Measurements from ENCODE around the gene PHF10. TPM values are rescaled to one million over a fixed set of nuclear protein-coding genes. Genes with fewer than 3 reads are reported as not detected.

Gene PHF10
- total RNA-seq, 2 donors from 2014 or later = 38.4 to 62.3 TPM

- H3K27me3 ChIP-seq (replicated peaks; ENCODE audit: insufficient read depth) = no peaks in the 10 kb centered on the region
- H3K36me3 ChIP-seq = no peaks in the 10 kb centered on the region
- H3K4me3 ChIP-seq = peak overlapping the region; percentile 89
- H3K4me1 ChIP-seq (ENCODE audit: control insufficient read depth in 1 of 2, low read depth in 2 of 2) = peaks cover 22% of the 10 kb centered on the region in 2 donors
- TF ChIP-seq, protein P1, sequence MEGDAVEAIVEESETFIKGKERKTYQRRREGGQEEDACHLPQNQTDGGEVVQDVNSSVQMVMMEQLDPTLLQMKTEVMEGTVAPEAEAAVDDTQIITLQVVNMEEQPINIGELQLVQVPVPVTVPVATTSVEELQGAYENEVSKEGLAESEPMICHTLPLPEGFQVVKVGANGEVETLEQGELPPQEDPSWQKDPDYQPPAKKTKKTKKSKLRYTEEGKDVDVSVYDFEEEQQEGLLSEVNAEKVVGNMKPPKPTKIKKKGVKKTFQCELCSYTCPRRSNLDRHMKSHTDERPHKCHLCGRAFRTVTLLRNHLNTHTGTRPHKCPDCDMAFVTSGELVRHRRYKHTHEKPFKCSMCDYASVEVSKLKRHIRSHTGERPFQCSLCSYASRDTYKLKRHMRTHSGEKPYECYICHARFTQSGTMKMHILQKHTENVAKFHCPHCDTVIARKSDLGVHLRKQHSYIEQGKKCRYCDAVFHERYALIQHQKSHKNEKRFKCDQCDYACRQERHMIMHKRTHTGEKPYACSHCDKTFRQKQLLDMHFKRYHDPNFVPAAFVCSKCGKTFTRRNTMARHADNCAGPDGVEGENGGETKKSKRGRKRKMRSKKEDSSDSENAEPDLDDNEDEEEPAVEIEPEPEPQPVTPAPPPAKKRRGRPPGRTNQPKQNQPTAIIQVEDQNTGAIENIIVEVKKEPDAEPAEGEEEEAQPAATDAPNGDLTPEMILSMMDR (IDR thresholded peaks at IDR 0.05) = no peak
- H3K9me3 ChIP-seq = no peaks in the 10 kb centered on the region
- DNase-seq (ENCODE audit: low spot score) (peak; percentile 13), ATAC-seq (ENCODE audit: insufficient number of reproducible peaks, low FRiP score, low read depth) (peak; percentile 21)
- peak overlapping the region; percentile 86 to 89 for H3K27ac ChIP-seq
Observed at GRCh38 chr6:169723200-169723909, 945 bp downstream of the PHF10 start.

GRCh38 chr6:169722362-169723199 lies 1.7 kb downstream of the PHF10 start:
- Histone ChIP-seq H3K4me1 (ENCODE audit: control insufficient read depth in 1 of 2, low read depth in 2 of 2) (peaks cover 22% of the 10 kb centered on the region in 2 donors), H3K27me3 (replicated peaks; ENCODE audit: insufficient read depth) (no peaks in the 10 kb centered on the region), H3K9me3 (no peaks in the 10 kb centered on the region), H3K36me3 (no peaks in the 10 kb centered on the region), H3K27ac (peak overlapping the region; percentile 86 to 89), H3K4me3 (peak overlapping the region; percentile 89)
- TF ChIP-seq, protein P1 (IDR thresholded peaks at IDR 0.05) = no peak
- DNase-seq (ENCODE audit: low spot score) = no peak
- no peak for ATAC-seq (ENCODE audit: insufficient number of reproducible peaks, low FRiP score, low read depth)

GRCh38 chr6:169720207-169720855 lies 4.0 kb downstream of the PHF10 start:
- TF ChIP-seq, protein P1 (IDR thresholded peaks at IDR 0.05) = no peak
- H3K4me3 ChIP-seq = no peak overlapping the region
- ATAC-seq (ENCODE audit: insufficient number of reproducible peaks, low FRiP score, low read depth) (no peak), DNase-seq (ENCODE audit: low spot score) (no peak)
- H3K4me1 ChIP-seq (ENCODE audit: control insufficient read depth in 1 of 2, low read depth in 2 of 2) = peaks cover 22% of the 10 kb centered on the region in 2 donors
- no peak overlapping the region for H3K27ac ChIP-seq
- no peaks in the 10 kb centered on the region for H3K27me3 ChIP-seq (replicated peaks; ENCODE audit: insufficient read depth)
- H3K9me3 ChIP-seq = no peaks in the 10 kb centered on the region
- H3K36me3 ChIP-seq = peaks cover under 1% of the 10 kb centered on the region

GRCh38 chr6:169719117-169719516 lies 5.2 kb downstream of the PHF10 start:
- no peak overlapping the region for H3K27ac ChIP-seq
- TF ChIP-seq, protein P1 (IDR thresholded peaks at IDR 0.05) = no peak
- peaks cover 16 to 22% of the 10 kb centered on the region in 2 donors for H3K4me1 ChIP-seq (ENCODE audit: control insufficient read depth in 1 of 2, low read depth in 2 of 2)
- no peak overlapping the region for H3K4me3 ChIP-seq
- H3K27me3 ChIP-seq (replicated peaks; ENCODE audit: insufficient read depth) = no peaks in the 10 kb centered on the region
- ATAC-seq (ENCODE audit: insufficient number of reproducible peaks, low FRiP score, low read depth) = no peak
- no peak for DNase-seq (ENCODE audit: low spot score)
- no peaks in the 10 kb centered on the region for H3K9me3 ChIP-seq
- peaks cover 12% of the 10 kb centered on the region for H3K36me3 ChIP-seq

DNA sequence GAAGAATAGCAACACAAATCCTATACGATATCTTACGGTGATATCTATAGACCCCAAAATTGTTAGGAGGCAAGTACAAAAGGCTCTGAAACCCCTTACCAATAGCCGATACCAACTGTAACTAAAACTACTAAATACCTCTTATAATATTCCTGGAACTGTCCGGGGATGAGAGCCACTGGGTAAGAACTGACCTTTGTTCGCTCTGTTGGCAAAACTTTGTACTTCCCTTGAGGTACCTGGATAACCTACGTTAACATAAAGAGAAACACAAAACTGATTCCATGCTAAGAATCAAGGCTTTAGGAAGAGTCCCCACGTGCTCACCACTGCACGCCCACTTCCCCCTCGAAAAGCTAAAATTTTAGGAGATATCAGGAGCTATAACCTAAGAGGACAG lies 9.7 kb downstream of the PHF10 start:
- Histone ChIP-seq H3K27me3 (replicated peaks; ENCODE audit: insufficient read depth) (no peaks in the 10 kb centered on the region), H3K27ac (no peak overlapping the region), H3K9me3 (no peaks in the 10 kb centered on the region), H3K4me1 (ENCODE audit: control insufficient read depth in 1 of 2, low read depth in 2 of 2) (no peaks in the 10 kb centered on the region), H3K36me3 (peaks cover 24% of the 10 kb centered on the region), H3K4me3 (no peak overlapping the region)
- no peak for ATAC-seq (ENCODE audit: insufficient number of reproducible peaks, low FRiP score, low read depth)
- DNase-seq (ENCODE audit: low spot score) = no peak
- TF ChIP-seq, protein P1 (IDR thresholded peaks at IDR 0.05) = no peak
